Left lung (tissue), 10 donors: ENCODE data around the gene NADK. TPM values are rescaled to one million over a fixed set of nuclear protein-coding genes. Genes with fewer than 3 reads are reported as not detected.
"Not testable (repeated sequence)": the region's sequence is repeated elsewhere in the genome, so short reads cannot be mapped to it uniquely, and the experiment has no call there.

Experiments
- ATAC-seq: fragments of 200-7000 bp; cut with Tn5 transposase; one replicate; pipeline ENCODE4 v1.9.1; 2020; ENCODE audit warnings: moderate library complexity
- DNase-seq, 4 donors: peaks; one replicate each; pipeline ENCODE4 v3.0.0-alpha.2; 2013 to 2020
- H3K27ac ChIP-seq, 2 donors: fragments of 200-600 bp; sonication (generic) in 1 of 2; one replicate each; pipeline versions ENCODE4 v1.5.0 to v1.8.0; 2020 to 2021
- H3K27me3 ChIP-seq, 2 donors: fragments of 200-600 bp; sonication (generic) in 1 of 2; one replicate each; pipeline versions ENCODE4 v1.5.0 to v1.8.0; 2020 to 2021
- H3K36me3 ChIP-seq, 2 donors: fragments of 200-600 bp; sonication (generic) in 1 of 2; one replicate each; pipeline versions ENCODE4 v1.5.0 to v1.8.0; 2020 to 2021
- H3K4me1 ChIP-seq, 2 donors: fragments of 200-600 bp; one replicate each; pipeline ENCODE4 v1.8.0; 2021
- H3K4me3 ChIP-seq, 2 donors: fragments of 200-600 bp; sonication (generic) in 1 of 2; one replicate each; pipeline versions ENCODE4 v1.5.0 to v1.8.0; 2020 to 2021; ENCODE audit warnings: mild to moderate bottlenecking in 1 of 2
- H3K9me3 ChIP-seq, 2 donors: fragments of 200-600 bp; sonication (generic) in 1 of 2; one replicate each; pipeline versions ENCODE4 v1.5.0 to v1.8.0; 2020 to 2021
- intact Hi-C, 2 donors: fragments of 100-400 bp; cut with DNase I; formaldehyde crosslinking; loops; one replicate each; pipeline versions ENCODE4 v1.11.2 to v1.14.2; 2022
- polyA plus RNA-seq, 6 donors: library from polyadenylated mRNA; unstranded; fragments of 120-200 nt; gene quantifications; one replicate each; pipeline ENCODE4 v1.2.1, GENCODE V29; 2013; ENCODE audit not compliant: insufficient read length in 6 of 6
- total RNA-seq, 2 donors: library from RNA; stranded (reverse); fragmentation: NEBNext Ultra II Directional; extraction: Animal tissue kit (Norgen Biotek cat#: 25700); gene quantifications; one replicate each; pipeline ENCODE4 v1.2.1, GENCODE V29; 2021
- TF ChIP-seq, protein P1 (sequence below), 2 donors: fragments of 200-600 bp; sonication (generic) in 1 of 2; IDR thresholded peaks; one replicate each; pipeline versions ENCODE4 v1.5.0 to v1.8.0; 2021; ENCODE audit warnings: antibody characterized with exemption in 2 of 2
- donor health status: DM: no; HTN: yes; CAD: no.
- donor health status: DM: no; HTN: no; CAD: no.

Gene NADK
- total and polyA plus RNA-seq, 8 donors, result 37.2 to 126 (median 45.6) TPM

- intact Hi-C loops, result no loop called here
- TF ChIP-seq, protein P1, sequence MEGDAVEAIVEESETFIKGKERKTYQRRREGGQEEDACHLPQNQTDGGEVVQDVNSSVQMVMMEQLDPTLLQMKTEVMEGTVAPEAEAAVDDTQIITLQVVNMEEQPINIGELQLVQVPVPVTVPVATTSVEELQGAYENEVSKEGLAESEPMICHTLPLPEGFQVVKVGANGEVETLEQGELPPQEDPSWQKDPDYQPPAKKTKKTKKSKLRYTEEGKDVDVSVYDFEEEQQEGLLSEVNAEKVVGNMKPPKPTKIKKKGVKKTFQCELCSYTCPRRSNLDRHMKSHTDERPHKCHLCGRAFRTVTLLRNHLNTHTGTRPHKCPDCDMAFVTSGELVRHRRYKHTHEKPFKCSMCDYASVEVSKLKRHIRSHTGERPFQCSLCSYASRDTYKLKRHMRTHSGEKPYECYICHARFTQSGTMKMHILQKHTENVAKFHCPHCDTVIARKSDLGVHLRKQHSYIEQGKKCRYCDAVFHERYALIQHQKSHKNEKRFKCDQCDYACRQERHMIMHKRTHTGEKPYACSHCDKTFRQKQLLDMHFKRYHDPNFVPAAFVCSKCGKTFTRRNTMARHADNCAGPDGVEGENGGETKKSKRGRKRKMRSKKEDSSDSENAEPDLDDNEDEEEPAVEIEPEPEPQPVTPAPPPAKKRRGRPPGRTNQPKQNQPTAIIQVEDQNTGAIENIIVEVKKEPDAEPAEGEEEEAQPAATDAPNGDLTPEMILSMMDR (IDR thresholded peaks at IDR 0.05), result no peak
- H3K9me3 ChIP-seq, result no peaks in the 10 kb centered on the region
- H3K27me3 ChIP-seq, result no peaks in the 10 kb centered on the region
- ATAC-seq, result no peak
- peaks cover 5 to 21% of the 10 kb centered on the region in 2 donors for H3K4me1 ChIP-seq
- no peak overlapping the region for H3K27ac ChIP-seq
- no peak overlapping the region for H3K4me3 ChIP-seq
- peaks cover 0 to 70% of the 10 kb centered on the region in 2 donors for H3K36me3 ChIP-seq
- peak in 1 of 4 donors; percentile 75 for DNase-seq
Observed at GRCh38 chr1:1754051-1754815, 24.0 kb downstream of the NADK start.

DNA sequence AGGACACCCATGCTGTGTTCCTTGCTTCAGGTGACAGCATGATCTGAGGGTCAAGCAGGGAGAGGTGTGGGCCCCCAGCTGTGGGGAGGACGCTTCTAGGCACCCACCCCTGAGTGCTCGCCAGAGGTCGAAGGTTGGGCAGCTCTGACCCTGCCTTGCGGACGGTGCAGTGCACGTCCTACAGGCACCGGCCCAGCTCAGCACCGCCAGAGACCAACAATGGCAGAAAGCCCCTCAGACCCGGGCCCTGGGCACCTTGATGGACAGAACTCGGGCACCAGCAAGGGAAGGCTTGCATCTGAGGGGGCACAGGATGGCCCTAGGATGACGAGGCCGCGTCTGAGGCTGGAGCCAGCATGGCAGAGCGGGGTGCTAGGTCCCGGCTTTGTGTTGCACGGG is 24.7 kb downstream of the NADK start:
- ATAC-seq (no peak), DNase-seq (peak in 1 of 4 donors; percentile 67)
- intact Hi-C loops, result no loop called here
- TF ChIP-seq, protein P1 (IDR thresholded peaks at IDR 0.05), result no peak
- Histone ChIP-seq H3K4me3 (no peak overlapping the region), H3K27ac (no peak overlapping the region), H3K9me3 (no peaks in the 10 kb centered on the region), H3K27me3 (no peaks in the 10 kb centered on the region), H3K36me3 (peaks cover 0 to 66% of the 10 kb centered on the region in 2 donors), H3K4me1 (peaks cover 5 to 15% of the 10 kb centered on the region in 2 donors)

- Histone ChIP-seq H3K9me3 (no peaks in the 10 kb centered on the region), H3K4me3 (no peak overlapping the region), H3K27me3 (no peaks in the 10 kb centered on the region), H3K4me1 (peaks cover 2 to 8% of the 10 kb centered on the region in 2 donors), H3K36me3 (peaks cover 0 to 60% of the 10 kb centered on the region in 2 donors), H3K27ac (no peak overlapping the region)
- ATAC-seq (no peak), DNase-seq (peak in 1 of 4 donors; percentile 64)
- TF ChIP-seq, protein P1 (IDR thresholded peaks at IDR 0.05), result no peak
- intact Hi-C loops, result no loop called here
Observed at GRCh38 chr1:1752636-1753606, 25.3 kb downstream of the NADK start.

GRCh38 chr1:1752190-1752589 is 26.1 kb downstream of the NADK start:
- Histone ChIP-seq H3K4me3 (no peak overlapping the region), H3K36me3 (peaks cover 0 to 52% of the 10 kb centered on the region in 2 donors), H3K27me3 (no peaks in the 10 kb centered on the region), H3K27ac (no peak overlapping the region), H3K4me1 (peaks cover 0 to under 1% of the 10 kb centered on the region in 2 donors), H3K9me3 (no peaks in the 10 kb centered on the region)
- DNase-seq, result peak in 1 of 4 donors; percentile 45
- TF ChIP-seq, protein P1 (IDR thresholded peaks at IDR 0.05), result no peak
- ATAC-seq, result no peak
- intact Hi-C loops, result no loop called here

- H3K4me1 ChIP-seq, H3K27ac ChIP-seq, H3K4me3 ChIP-seq, ATAC-seq, intact Hi-C loops, H3K27me3 ChIP-seq, H3K9me3 ChIP-seq: not testable (repeated sequence)
- peaks cover 0 to 30% of the 10 kb centered on the region in 2 donors for H3K36me3 ChIP-seq
- DNase-seq, result peak in 1 of 4 donors; percentile 59
Observed at GRCh38 chr1:1749941-1750340, 28.3 kb downstream of the NADK start.
